B cell (primary cell): ENCODE measurements around the gene PKM. TPM values are rescaled to one million over a fixed set of nuclear protein-coding genes. Genes with fewer than 3 reads are reported as not detected.

ENCODE experiments used
- ATAC-seq: fragments of 200-7000 bp; cut with Tn5 transposase; one replicate; pipeline ENCODE4 v1.10.0; 2021; ENCODE audit warnings: low read depth, mild to moderate bottlenecking, moderate number of reproducible peaks, moderate library complexity
- CTCF ChIA-PET: fragments of 350-600 bp; sonication (Branson Sonifier 250); formaldehyde crosslinking; loops from one replicate; lab custom pipeline; 2021; ENCODE audit warnings: antibody characterized with exemption, inconsistent platforms; lab: Charles Lee
- POLR2A ChIA-PET: fragments of 350-600 bp; sonication (Branson Sonifier 250); formaldehyde crosslinking; loops from one replicate; lab custom pipeline; 2021; ENCODE audit warnings: antibody characterized with exemption; lab: Charles Lee
- DNase-seq: peaks from one replicate; pipeline ENCODE4 v3.0.0; 2013
- H2AFZ ChIP-seq: 2 replicates; pipeline ENCODE4 v1.6.1; 2012; ENCODE audit warnings: mild to moderate bottlenecking, low read depth, low read length; ENCODE audit not compliant: insufficient read depth, poor library complexity, severe bottlenecking
- H3K27ac ChIP-seq, 2 donors: 1 replicate in 1 of 2; 2 replicates in 1 of 2; pipeline ENCODE4 v1.5.1; 2012 to 2013; ENCODE audit warnings: low read length in 2 of 2, mild to moderate bottlenecking in 2 of 2, moderate library complexity in 1 of 2
- H3K27me3 ChIP-seq, 4 experiments: fragments of 200-600 bp in 1 of 4; sonication (generic) in 1 of 4; replicated peaks in 1 of 4; 1 replicate in 2 of 4; 2 replicates in 2 of 4; pipeline versions ENCODE4 v1.6.1 to v1.7.0; 2013 to 2016; ENCODE audit warnings: low read length in 3 of 4, mild to moderate bottlenecking in 2 of 4, mixed read lengths in 1 of 4, moderate library complexity in 1 of 4; ENCODE audit not compliant: insufficient read depth in 4 of 4, control insufficient read depth in 3 of 4; ENCODE audit errors: control extremely low read depth in 1 of 4
- H3K36me3 ChIP-seq, 2 experiments: replicated peaks in 1 of 2; 1 replicate in 1 of 2; 2 replicates in 1 of 2; pipeline versions ENCODE4 v1.6.1 to v1.7.1; 2013; ENCODE audit warnings: low read length in 1 of 2; ENCODE audit not compliant: insufficient read depth in 2 of 2, control insufficient read depth in 1 of 2; ENCODE audit errors: control extremely low read depth in 1 of 2, extremely low read depth in 1 of 2
- H3K4me1 ChIP-seq, 2 donors: fragments of 200-600 bp in 1 of 2; sonication (generic) in 1 of 2; 1 replicate in 1 of 2; 2 replicates in 1 of 2; pipeline versions ENCODE4 v1.5.1 to v1.6.1; 2013 to 2017; ENCODE audit warnings: low read length in 2 of 2; ENCODE audit not compliant: control insufficient read depth in 2 of 2, insufficient read depth in 2 of 2
- H3K4me2 ChIP-seq: replicated peaks from 2 replicates; pipeline ENCODE3; 2012; ENCODE audit warnings: mild to moderate bottlenecking, low read depth, low read length; ENCODE audit not compliant: poor library complexity, severe bottlenecking
- H3K4me3 ChIP-seq, 5 experiments: fragments of 200-600 bp in 1 of 5; sonication (generic) in 1 of 5; 1 replicate in 3 of 5; 2 replicates in 2 of 5; pipeline versions ENCODE4 v1.5.1 to v1.7.0; 2011 to 2016; ENCODE audit warnings: low read length in 4 of 5, mild to moderate bottlenecking in 4 of 5, low read depth in 2 of 5, control low read depth in 1 of 5, moderate library complexity in 1 of 5; ENCODE audit not compliant: insufficient read depth in 1 of 5; ENCODE audit errors: control extremely low read depth in 1 of 5, extremely low read depth in 1 of 5
- H3K79me2 ChIP-seq: fragments of 200-600 bp; sonication (generic); one replicate; pipeline ENCODE4 v1.6.0; 2016; ENCODE audit warnings: low read length; ENCODE audit not compliant: control insufficient read depth, insufficient read depth
- H3K9ac ChIP-seq: fragments of 200-600 bp; sonication (generic); 2 replicates; pipeline ENCODE4 v1.6.1; 2017; ENCODE audit warnings: mild to moderate bottlenecking, low read length, moderate library complexity
- H3K9me3 ChIP-seq, 3 donors: one replicate each; pipeline versions ENCODE4 v1.6.1 to v1.7.1; 2013; ENCODE audit warnings: low read length in 2 of 3; ENCODE audit not compliant: control insufficient read depth in 2 of 3, insufficient read depth in 1 of 3; ENCODE audit errors: control extremely low read depth in 1 of 3
- H4K20me1 ChIP-seq: 2 replicates; pipeline ENCODE4 v1.6.0; 2012; ENCODE audit warnings: mild to moderate bottlenecking, low read length; ENCODE audit not compliant: insufficient read depth, control insufficient read depth, poor library complexity, severe bottlenecking
- H3K27ac Mint-ChIP-seq: one replicate; pipeline ENCODE4 v1.8.0; 2021; ENCODE audit warnings: mixed read lengths
- H3K27me3 Mint-ChIP-seq: one replicate; pipeline ENCODE4 v1.8.0; 2021; ENCODE audit warnings: mixed read lengths
- H3K4me1 Mint-ChIP-seq: one replicate; pipeline ENCODE4 v1.8.0; 2021; ENCODE audit warnings: mixed read lengths
- H3K4me3 Mint-ChIP-seq: one replicate; pipeline ENCODE4 v1.8.0; 2021; ENCODE audit warnings: mixed read lengths
- H3K9me3 Mint-ChIP-seq: one replicate; pipeline ENCODE4 v1.8.0; 2022; ENCODE audit warnings: mixed read lengths; ENCODE audit not compliant: insufficient read depth
- EZH2 ChIP-seq: IDR thresholded peaks from 2 replicates; pipeline ENCODE4 v1.6.1; 2012; ENCODE audit warnings: borderline replicate concordance, low read depth, mild to moderate bottlenecking, moderate library complexity, low read length; ENCODE audit not compliant: insufficient read depth, poor library complexity, severe bottlenecking
- WGBS: methylation state at CpG from one replicate; pipeline ENCODE4 v1.1.5; 2013; ENCODE audit warnings: missing lambda C conversion rate; ENCODE audit not compliant: insufficient coverage; 5-methylcytosine and 5-hydroxymethylcytosine counted together
- intact Hi-C: fragments of 100-400 bp; cut with micrococcal nuclease; formaldehyde crosslinking; loops from one replicate; pipeline ENCODE4 v1.10.0; 2022
- polyA plus RNA-seq: library from polyadenylated mRNA; depleted of rRNA; stranded (reverse); fragments of >200 nt; gene quantifications from 2 replicates; pipeline ENCODE4 v1.2.3, GENCODE V29; 2012
- total RNA-seq, 2 donors: library from RNA; stranded (reverse); fragments of 120-200 nt in 1 of 2; gene quantifications; 1 replicate in 1 of 2; 2 replicates in 1 of 2; pipeline versions ENCODE4 v1.2.3 to v1.2.4, GENCODE V29; 2013 to 2022
- TF ChIP-seq, protein P1 (sequence below): fragments of 200-600 bp; IDR thresholded peaks from one replicate; pipeline ENCODE4 v1.8.0; 2022; ENCODE audit warnings: antibody characterized with exemption, mild to moderate bottlenecking

The PKM gene
- total and polyA plus RNA-seq, 2 donors (not counting 1 experiment from before 2014, with no cell fraction given), result 179 to 323 TPM

DNA sequence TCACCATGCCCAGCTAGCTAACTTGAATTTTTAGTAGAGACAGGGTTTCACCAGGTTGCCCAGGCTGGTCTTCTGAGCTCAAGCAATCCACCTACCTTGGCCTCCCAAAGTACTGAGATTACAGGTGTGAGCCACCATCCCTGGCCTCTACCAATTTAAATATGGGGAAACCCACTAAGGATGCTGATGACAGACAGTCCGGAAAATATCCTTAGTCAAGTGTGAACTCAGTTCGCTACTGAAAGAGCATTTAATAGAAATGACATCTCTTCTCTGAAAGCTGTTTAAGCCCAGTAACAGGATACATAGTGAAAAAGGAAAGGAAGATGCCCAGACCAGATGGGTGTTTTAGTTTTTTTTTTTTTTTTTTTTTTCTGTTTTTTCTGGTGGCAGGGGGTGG is 25.7 kb downstream of the PKM start:
- H3K27ac Mint-ChIP-seq, result no peak overlapping the region
- intact Hi-C loops, result no loop called here

GRCh38 chr15:72203507-72203837 is 27.5 kb downstream of the PKM start:
- Mint-ChIP-seq H3K27ac (peak overlapping the region; percentile 16), H3K27me3 (no peaks in the 10 kb centered on the region), H3K4me3 (no peak overlapping the region), H3K9me3 (no peaks in the 10 kb centered on the region), H3K4me1 (peaks cover 17% of the 10 kb centered on the region)
- Histone ChIP-seq H3K4me3 (no peak overlapping the region), H3K36me3 (peaks cover 25 to 98% of the 10 kb centered on the region in 2 experiments), H3K9ac (no peak overlapping the region), H3K79me2 (no peaks in the 10 kb centered on the region), H4K20me1 (peaks cover 18% of the 10 kb centered on the region), H2AFZ (no peak overlapping the region), H3K4me2 (no peak overlapping the region), H3K9me3 (no peaks in the 10 kb centered on the region), H3K27me3 (no peaks in the 10 kb centered on the region), H3K27ac (no peak overlapping the region), H3K4me1 (no peaks in the 10 kb centered on the region)
- ChIA-PET CTCF (interaction anchor here (0.6 to 1.1 kb wide), 3 partner anchors 25 to 182 kb away, joined by 4 to 7 read pairs (median 5); no protein-coding TSS in a partner anchor), POLR2A (no interaction called here)
- TF ChIP-seq, protein P1, sequence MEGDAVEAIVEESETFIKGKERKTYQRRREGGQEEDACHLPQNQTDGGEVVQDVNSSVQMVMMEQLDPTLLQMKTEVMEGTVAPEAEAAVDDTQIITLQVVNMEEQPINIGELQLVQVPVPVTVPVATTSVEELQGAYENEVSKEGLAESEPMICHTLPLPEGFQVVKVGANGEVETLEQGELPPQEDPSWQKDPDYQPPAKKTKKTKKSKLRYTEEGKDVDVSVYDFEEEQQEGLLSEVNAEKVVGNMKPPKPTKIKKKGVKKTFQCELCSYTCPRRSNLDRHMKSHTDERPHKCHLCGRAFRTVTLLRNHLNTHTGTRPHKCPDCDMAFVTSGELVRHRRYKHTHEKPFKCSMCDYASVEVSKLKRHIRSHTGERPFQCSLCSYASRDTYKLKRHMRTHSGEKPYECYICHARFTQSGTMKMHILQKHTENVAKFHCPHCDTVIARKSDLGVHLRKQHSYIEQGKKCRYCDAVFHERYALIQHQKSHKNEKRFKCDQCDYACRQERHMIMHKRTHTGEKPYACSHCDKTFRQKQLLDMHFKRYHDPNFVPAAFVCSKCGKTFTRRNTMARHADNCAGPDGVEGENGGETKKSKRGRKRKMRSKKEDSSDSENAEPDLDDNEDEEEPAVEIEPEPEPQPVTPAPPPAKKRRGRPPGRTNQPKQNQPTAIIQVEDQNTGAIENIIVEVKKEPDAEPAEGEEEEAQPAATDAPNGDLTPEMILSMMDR, result no peak
- TF ChIP-seq EZH2, result no peak
- ATAC-seq (no peak), DNase-seq (no peak)
- intact Hi-C loops, result no loop called here
- WGBS, result 90% methylated on average over 5 of the region's 5 CpGs

More for the DNA sequence above, 25.7 kb downstream of the PKM start:
- Histone ChIP-seq H3K9me3 (no peaks in the 10 kb centered on the region), H3K79me2 (no peaks in the 10 kb centered on the region), H4K20me1 (peaks cover 11% of the 10 kb centered on the region), H3K36me3 (peaks cover 23 to 95% of the 10 kb centered on the region in 2 experiments), H3K4me1 (no peaks in the 10 kb centered on the region), H3K27me3 (no peaks in the 10 kb centered on the region), H3K27ac (no peak overlapping the region), H2AFZ (no peak overlapping the region), H3K4me3 (no peak overlapping the region), H3K9ac (no peak overlapping the region), H3K4me2 (no peak overlapping the region)
- DNase-seq, result no peak
- WGBS, result 81% methylated on average over 2 of the region's 2 CpGs
- no peak for ATAC-seq
- ChIA-PET CTCF (interaction anchor here (0.7 to 1.3 kb wide), 2 partner anchors 15 to 22 kb away, joined by 4 to 6 read pairs; no protein-coding TSS in a partner anchor), POLR2A (no interaction called here)
- H3K27me3 Mint-ChIP-seq, result no peaks in the 10 kb centered on the region
- no peak overlapping the region for H3K4me3 Mint-ChIP-seq
- H3K9me3 Mint-ChIP-seq, result no peaks in the 10 kb centered on the region
- peaks cover 17% of the 10 kb centered on the region for H3K4me1 Mint-ChIP-seq
- TF ChIP-seq, protein P1, result no peak
- TF ChIP-seq EZH2, result no peak
